OCI-LY1 (cell line): ENCODE measurements around the gene ZSWIM8.

Source experiments
- H2AFZ ChIP-seq: fragments of 200-600 bp; sonication (generic), shearing (Covaris generic); 2 replicates; pipeline ENCODE4 v1.6.0; 2014; ENCODE audit warnings: antibody characterized with exemption, mild to moderate bottlenecking, low read length
- H3F3A ChIP-seq: fragments of 200-600 bp; sonication (generic), shearing (Covaris generic); 2 replicates; pipeline ENCODE4 v1.6.0; 2014; ENCODE audit warnings: mild to moderate bottlenecking, antibody characterized with exemption, low read length, moderate library complexity; ENCODE audit not compliant: insufficient read depth
- H3K27ac ChIP-seq: fragments of 200-600 bp; sonication (generic); 2 replicates; pipeline ENCODE4 v1.5.1; 2014; ENCODE audit warnings: low read length, mixed run types, mild to moderate bottlenecking, low read depth; ENCODE audit not compliant: poor library complexity, severe bottlenecking
- H3K27me3 ChIP-seq: fragments of 200-600 bp; sonication (generic); 2 replicates; pipeline ENCODE4 v1.6.0; 2014; ENCODE audit warnings: antibody characterized with exemption, mild to moderate bottlenecking, low read length, moderate library complexity; ENCODE audit not compliant: insufficient read depth
- H3K36me3 ChIP-seq: fragments of 200-600 bp; sonication (generic); 2 replicates; pipeline ENCODE4 v1.6.1; 2014; ENCODE audit warnings: mild to moderate bottlenecking, antibody characterized with exemption, low read length, moderate library complexity, mixed read lengths; ENCODE audit not compliant: insufficient read depth
- H3K4me1 ChIP-seq: fragments of 200-600 bp; sonication (generic); 2 replicates; pipeline ENCODE4 v1.5.1; 2014; ENCODE audit warnings: mild to moderate bottlenecking, low read length, moderate library complexity; ENCODE audit not compliant: insufficient read depth, severe bottlenecking
- H3K4me2 ChIP-seq: fragments of 200-600 bp; sonication (generic), shearing (Covaris generic); 2 replicates; pipeline ENCODE4 v1.6.1; 2014; ENCODE audit warnings: low read length
- H3K4me3 ChIP-seq: fragments of 200-600 bp; sonication (generic); 2 replicates; pipeline ENCODE4 v1.5.1; 2014; ENCODE audit warnings: low read length, low read depth, mild to moderate bottlenecking, mixed read lengths; ENCODE audit not compliant: poor library complexity, severe bottlenecking
- H3K79me2 ChIP-seq: fragments of 200-600 bp; shearing (Covaris generic); 2 replicates; pipeline ENCODE4 v1.6.1; 2016; ENCODE audit warnings: mixed run types, low read length, mixed read lengths; ENCODE audit not compliant: insufficient read depth
- H3K9ac ChIP-seq: fragments of 200-600 bp; sonication (generic), shearing (Covaris generic); 2 replicates; pipeline ENCODE4 v1.6.1; 2014; ENCODE audit warnings: mild to moderate bottlenecking, low read length, mixed read lengths
- H3K9me2 ChIP-seq: fragments of 200-600 bp; sonication (generic), shearing (Covaris generic); 2 replicates; pipeline ENCODE4 v1.6.1; 2014; ENCODE audit warnings: low read depth, mild to moderate bottlenecking, low read length, mixed read lengths
- H3K9me3 ChIP-seq: fragments of 200-600 bp; shearing (Covaris generic); 2 replicates; pipeline ENCODE4 v1.6.1; 2014; ENCODE audit warnings: low read length, mixed read lengths
- H4K20me1 ChIP-seq: fragments of 200-600 bp; sonication (generic), shearing (Covaris generic); 2 replicates; pipeline ENCODE4 v1.6.0; 2016; ENCODE audit warnings: mild to moderate bottlenecking, low read length; ENCODE audit not compliant: insufficient read depth
- CTCF ChIP-seq: fragments of 200-600 bp; sonication (generic), shearing (Covaris generic); IDR thresholded peaks from 2 replicates; pipeline ENCODE4 v1.5.1; 2017; ENCODE audit warnings: mild to moderate bottlenecking, antibody characterized with exemption, low read length, moderate library complexity, mixed read lengths
- EZH2 ChIP-seq: fragments of 200-600 bp; sonication (generic), shearing (Covaris generic); IDR thresholded peaks from 2 replicates; pipeline ENCODE4 v1.8.0; 2017; ENCODE audit warnings: borderline replicate concordance, mixed run types, mild to moderate bottlenecking, antibody characterized with exemption, low read length, moderate library complexity, mixed read lengths

The ZSWIM8 gene

GRCh38 chr10:73801253-73801590 is 15.8 kb downstream of the ZSWIM8 start:
- peaks cover 86% of the 10 kb centered on the region for H3K36me3 ChIP-seq
- no peak overlapping the region for H3K27ac ChIP-seq
- H3K4me2 ChIP-seq = no peak overlapping the region
- no peak overlapping the region for H2AFZ ChIP-seq
- no peaks in the 10 kb centered on the region for H3K4me1 ChIP-seq
- no peak overlapping the region for H3K9ac ChIP-seq
- no peak overlapping the region for H3K4me3 ChIP-seq
- H3K9me3 ChIP-seq = no peaks in the 10 kb centered on the region
- no peaks in the 10 kb centered on the region for H4K20me1 ChIP-seq
- H3F3A ChIP-seq = no peaks in the 10 kb centered on the region
- no peaks in the 10 kb centered on the region for H3K27me3 ChIP-seq
- H3K79me2 ChIP-seq = no peaks in the 10 kb centered on the region
- H3K9me2 ChIP-seq = no peaks in the 10 kb centered on the region
- no peak for TF ChIP-seq EZH2
- no peak for TF ChIP-seq CTCF

- peaks cover 88% of the 10 kb centered on the region for H3K36me3 ChIP-seq
- no peak overlapping the region for H2AFZ ChIP-seq
- no peak overlapping the region for H3K4me3 ChIP-seq
- TF ChIP-seq CTCF = no peak
- no peak for TF ChIP-seq EZH2
- H3K4me1 ChIP-seq = no peaks in the 10 kb centered on the region
- H3K9ac ChIP-seq = no peak overlapping the region
- H3F3A ChIP-seq = no peaks in the 10 kb centered on the region
- no peaks in the 10 kb centered on the region for H3K79me2 ChIP-seq
- H3K4me2 ChIP-seq = no peak overlapping the region
- H4K20me1 ChIP-seq = no peaks in the 10 kb centered on the region
- H3K9me3 ChIP-seq = no peaks in the 10 kb centered on the region
- no peaks in the 10 kb centered on the region for H3K9me2 ChIP-seq
- no peaks in the 10 kb centered on the region for H3K27me3 ChIP-seq
- no peak overlapping the region for H3K27ac ChIP-seq
Measured at GRCh38 chr10:73802276-73802991, 17.0 kb downstream of the ZSWIM8 start.

DNA sequence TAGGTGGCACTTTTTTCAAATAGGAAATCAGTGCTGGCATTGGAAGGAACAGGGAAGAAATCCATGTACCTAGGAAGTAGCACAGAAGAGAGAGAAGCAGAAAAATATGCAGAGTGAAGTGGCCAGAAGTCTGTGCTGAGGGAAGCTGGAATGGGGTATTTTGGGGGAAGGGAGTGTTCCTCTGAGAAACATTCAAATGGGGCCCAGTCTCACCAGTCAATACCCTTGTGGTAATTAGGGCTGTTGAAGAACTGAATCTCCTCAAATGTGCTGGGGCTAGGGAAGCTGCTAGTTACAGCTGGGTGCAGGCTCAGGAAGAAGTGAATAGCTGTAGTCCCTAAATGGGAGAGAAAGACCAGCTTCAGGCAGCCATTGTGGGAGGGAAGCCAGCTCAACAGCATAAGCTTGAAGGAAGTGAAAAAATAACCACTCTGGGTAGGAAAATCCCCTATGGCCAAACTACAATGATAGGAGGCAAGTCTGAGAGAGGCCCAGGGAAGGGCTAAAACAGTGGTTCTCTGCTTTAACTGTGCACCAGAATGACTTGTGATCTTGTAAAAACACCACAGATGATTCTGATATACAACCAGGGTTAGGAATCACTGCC is 18.4 kb downstream of the ZSWIM8 start:
- Histone ChIP-seq H3K79me2 (no peaks in the 10 kb centered on the region), H4K20me1 (no peaks in the 10 kb centered on the region), H3F3A (no peaks in the 10 kb centered on the region), H3K36me3 (peaks cover 90% of the 10 kb centered on the region), H3K27me3 (no peaks in the 10 kb centered on the region), H3K9ac (no peak overlapping the region), H3K9me3 (no peaks in the 10 kb centered on the region), H2AFZ (no peak overlapping the region), H3K27ac (no peak overlapping the region), H3K4me2 (no peak overlapping the region), H3K4me1 (no peaks in the 10 kb centered on the region), H3K9me2 (no peaks in the 10 kb centered on the region), H3K4me3 (no peak overlapping the region)
- TF ChIP-seq EZH2 (no peak), CTCF (no peak)
